HG03039 (cell line): ENCODE results near the gene DHRS4.
A peak's percentile ranks its signal among the peaks of the same experiment; 100 is the strongest.
"Not testable (repeated sequence)": the region's sequence is repeated elsewhere in the genome, so short reads cannot be mapped to it uniquely, and the experiment has no call there.

Experiments
- ATAC-seq: cut with Tn5 transposase; IDR thresholded peaks from one replicate; pipeline ENCODE4 v1.9.1; 2021; ENCODE audit warnings: mild to moderate bottlenecking, moderate library complexity; ENCODE audit not compliant: unreplicated experiment

DHRS4 gene

DNA sequence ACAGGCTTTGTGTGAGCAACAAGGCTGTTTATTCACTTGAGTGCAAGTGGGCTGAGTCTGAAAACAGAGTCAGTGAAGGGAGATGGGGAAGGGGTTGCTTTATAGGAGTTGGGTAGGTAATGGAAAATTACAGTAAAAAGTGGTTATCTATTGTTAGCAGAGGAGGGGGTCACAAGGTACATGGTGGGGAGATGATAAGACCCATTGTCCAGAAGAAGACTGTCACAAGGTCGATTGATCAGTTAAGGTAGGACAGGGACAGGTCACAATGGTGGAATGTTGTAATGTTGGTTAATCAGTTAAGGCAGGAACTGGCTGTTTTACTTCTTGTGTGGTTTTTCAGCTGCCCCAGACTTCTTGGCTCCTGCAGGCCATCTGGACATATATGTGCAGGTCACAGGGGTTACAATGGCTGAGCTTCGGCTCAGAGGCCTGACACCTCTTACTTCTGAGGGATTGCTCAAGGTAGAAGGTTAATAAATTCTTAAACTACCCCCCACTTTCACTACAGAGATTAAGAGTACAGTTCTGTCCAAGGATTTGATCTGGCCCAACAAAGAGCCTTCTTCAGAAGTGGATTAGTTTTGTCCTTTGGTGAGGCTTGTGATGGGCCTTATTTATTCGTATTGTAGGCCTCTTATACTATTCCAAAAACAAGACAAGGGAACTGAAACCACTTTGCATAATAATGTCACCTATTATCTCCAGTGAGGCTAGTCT lies 13.8 kb upstream of the DHRS4 start:
- no peak for ATAC-seq

DNA sequence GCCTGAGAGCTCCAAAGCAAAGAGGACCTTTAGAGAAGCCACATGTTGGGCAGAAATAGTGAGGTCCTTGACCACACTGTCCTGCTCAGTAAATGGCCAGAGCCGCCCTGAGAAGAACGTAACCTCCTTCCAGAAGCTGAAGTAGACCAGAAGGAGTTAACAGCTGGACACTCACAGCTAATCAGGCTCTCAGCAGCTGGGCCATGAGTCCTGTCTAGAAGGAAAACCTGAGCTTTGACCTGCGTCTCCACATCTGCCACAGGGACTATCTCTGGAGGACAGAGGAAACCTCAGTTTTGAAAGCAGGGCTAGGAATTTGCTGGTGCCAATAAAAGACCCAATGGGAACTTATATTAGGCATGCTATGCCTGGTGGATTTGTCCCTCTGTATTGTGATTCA lies 12.3 kb upstream of the DHRS4 start:
- no peak for ATAC-seq

DNA sequence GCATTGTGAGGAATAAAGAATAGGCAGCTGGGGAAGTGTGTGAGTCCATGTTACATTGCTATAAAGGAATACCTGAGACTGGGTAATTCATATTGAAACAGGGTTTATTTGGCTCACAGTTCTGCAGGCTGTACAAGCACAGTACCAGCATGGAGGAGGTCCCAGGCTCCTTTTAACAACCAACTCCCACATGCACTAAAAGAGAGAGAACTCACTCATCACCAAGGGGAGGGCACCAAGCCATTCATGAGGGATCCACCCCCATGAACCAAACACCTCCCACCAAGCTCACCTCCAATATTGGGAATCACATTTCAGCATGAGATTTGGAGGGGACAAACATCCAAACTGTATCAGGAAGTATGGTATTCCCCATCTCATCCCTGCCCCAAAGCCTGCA lies 11.9 kb upstream of the DHRS4 start:
- no peak for ATAC-seq

DNA sequence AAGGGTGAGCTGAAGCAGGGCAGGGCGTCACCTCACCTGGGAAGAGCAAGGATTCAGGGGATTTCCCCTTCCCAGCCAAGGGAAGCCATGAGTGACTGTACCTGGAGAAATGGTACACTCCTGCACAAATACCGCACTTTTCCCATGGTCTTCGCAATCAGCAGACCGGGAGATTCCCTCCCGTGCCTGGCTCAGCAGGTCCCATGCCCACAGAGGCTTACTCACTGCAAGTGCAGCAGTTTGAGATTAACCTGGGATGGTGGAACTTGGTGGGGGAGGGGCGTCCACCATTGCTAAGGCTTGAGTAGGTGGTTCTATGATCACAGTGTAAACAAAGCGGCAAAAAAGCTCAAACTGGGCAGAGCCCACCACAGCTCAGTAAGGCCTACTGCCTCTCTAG lies 11.0 kb upstream of the DHRS4 start:
- no peak for ATAC-seq

DNA sequence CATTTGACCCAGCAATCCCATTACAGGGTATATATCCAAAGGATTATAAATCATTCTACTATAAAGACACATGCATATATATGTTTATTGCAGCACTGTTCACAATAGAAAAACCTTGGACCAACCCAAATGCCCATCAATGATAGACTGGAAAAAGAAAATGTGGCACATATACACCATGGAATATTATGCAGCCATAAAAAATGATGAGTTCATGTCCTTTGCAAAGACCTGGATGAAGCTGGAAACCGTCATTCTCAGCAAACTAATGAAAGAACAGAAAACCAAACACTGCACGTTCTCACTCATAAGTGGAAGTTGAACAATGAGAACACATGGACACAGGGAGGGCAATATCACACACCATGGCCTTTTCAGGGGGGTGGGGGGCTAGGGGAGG lies 4.5 kb upstream of the DHRS4 start:
- ATAC-seq: not testable (repeated sequence)

DNA sequence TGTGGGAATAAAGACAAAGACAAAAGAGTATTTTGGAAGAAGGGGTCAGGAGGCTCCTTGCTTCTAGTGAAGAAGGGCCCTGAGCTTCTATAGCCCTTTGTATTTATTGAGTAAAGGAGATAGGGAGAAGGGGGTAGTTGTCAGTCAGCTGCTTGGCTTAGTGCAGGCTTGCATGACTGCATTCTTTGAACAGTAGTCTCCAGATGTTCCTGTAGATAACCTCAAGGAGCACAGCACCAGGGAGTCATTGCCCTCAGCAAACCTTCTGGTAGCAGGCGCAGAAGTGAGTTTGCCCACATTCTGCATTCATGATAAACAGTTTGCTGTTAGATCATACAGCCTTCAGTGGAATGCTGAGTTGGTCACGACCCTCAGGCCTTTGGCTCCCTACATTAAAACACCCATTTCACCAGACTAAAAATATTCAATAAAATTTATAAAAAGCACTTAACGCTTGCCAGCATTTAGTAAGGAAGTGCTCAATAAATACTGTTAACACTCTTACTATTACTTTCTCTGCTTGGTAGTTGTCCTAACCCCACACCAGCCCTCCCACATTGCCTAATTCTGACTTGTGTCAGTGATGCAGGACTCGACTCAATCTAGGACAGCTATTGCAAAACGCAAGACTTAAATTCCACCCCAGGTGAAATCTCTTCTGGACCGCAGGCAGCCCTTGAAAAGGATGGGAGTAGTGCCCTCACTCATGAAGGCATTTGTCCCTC lies 3.0 kb upstream of the DHRS4 start:
- no peak for ATAC-seq

DNA sequence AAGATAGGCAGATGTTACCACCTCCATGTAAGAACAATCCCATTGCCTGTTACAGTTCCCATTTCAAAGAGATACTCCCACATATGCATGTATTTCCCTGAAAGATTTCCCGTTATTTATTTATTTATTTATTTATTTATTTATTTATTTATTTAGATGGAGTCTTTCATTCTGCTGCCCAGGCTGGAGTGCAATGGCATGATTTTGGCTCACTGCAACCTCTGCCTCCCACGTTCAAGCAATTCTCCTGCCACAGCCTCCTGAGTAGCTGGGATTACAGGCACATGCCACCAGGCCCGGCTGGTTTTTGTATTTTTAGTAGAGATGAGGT lies 2.5 kb upstream of the DHRS4 start:
- not testable (repeated sequence) for ATAC-seq

DNA sequence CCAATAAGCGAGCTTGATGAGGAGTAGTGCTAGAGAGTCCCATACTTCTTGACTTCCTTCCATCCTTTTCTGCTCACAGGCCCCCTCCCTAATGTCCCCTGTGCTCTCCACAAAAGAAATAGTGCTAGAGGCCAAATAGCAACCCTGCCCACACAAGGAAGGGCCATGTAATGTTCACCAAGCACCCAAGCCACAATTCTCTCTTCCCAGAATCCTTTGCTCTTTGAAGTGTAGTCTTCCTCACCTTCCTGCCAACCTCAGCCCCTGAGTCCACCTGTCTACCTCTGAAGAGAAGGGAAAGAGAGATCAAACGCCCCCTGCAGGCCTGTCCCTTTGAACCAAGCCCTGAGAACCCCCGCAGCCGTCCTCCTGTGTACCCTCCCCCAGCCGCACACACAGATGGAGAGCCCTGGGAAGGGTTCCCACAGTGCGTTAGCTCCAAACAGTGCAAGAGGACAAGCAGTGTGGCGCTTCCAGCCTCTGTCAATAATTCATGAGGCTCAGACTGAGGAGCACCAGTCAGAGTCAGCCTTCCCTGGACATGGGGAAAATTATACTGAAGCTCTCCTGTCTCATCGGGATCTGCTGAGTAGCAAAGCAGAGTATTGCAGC lies 1.9 kb upstream of the DHRS4 start:
- ATAC-seq: no peak

DNA sequence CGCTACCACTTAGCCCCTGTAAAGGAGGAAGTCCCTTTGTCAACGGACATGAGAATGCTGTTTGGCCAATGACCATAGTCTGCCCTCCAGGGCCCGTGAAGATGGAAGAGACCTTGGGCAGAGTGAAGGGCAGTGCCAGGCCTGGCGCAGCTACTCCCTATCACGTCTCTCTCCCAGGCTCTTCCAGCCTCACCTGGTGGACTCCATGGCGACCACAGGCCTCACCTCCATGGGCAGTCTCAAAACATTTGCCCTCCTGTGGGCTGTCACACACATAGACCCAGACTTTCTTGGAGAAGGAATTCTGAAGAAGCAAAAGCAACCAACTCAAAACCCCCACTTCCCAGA lies 480 bp upstream of the DHRS4 start:
- not testable (repeated sequence) for ATAC-seq

DNA sequence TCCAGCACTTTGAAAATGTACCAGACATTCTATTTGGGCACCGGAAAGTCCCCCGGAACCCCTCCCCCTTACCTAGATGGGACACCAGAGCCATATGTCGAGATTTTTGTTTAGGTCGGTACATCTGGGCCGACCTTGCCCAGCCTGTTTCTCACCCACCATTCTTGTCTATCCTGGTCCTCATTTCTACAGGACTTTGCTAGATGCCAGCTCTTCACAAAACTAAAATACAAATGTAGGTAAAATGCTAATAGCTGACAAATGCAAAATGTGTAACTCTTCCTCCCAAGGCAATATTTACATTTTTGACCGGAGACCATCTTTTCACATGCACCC lies 677 bp downstream of the DHRS4 start:
- peak; percentile 21 for ATAC-seq

DNA sequence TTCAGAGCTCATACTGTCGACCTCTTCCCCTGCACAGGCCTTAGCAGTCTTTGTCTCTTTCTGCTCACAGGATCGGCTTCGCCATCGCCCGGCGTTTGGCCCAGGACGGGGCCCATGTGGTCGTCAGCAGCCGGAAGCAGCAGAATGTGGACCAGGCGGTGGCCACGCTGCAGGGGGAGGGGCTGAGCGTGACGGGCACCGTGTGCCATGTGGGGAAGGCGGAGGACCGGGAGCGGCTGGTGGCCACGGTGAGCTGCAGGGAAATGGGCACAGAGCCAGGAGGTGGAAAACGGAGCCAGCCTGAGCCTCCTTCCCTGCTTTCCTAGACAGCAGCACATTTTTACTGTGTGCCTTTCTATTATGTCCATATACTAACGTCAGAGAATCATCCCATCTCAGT lies 1.4 kb downstream of the DHRS4 start:
- ATAC-seq: not testable (repeated sequence)

DNA sequence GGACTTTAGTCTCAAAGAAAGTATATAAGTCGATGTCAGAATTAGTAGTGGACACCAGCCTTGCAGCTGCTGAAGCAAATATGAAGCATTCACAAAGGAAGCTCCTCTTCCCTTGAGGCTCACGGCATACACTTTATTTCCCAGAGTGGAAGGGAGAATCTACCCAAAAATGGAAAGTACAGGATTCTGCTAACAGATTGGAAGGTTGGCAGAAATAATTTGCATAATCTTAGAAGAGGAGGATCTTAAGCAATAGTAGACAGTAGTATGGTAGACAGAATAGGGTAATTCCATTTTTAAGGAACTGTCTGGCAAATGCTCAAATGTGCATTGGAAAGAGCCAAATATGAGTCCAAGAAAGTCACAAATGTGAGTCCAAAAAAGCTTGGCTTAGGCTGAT lies 2.2 kb downstream of the DHRS4 start:
- ATAC-seq: not testable (repeated sequence)

DNA sequence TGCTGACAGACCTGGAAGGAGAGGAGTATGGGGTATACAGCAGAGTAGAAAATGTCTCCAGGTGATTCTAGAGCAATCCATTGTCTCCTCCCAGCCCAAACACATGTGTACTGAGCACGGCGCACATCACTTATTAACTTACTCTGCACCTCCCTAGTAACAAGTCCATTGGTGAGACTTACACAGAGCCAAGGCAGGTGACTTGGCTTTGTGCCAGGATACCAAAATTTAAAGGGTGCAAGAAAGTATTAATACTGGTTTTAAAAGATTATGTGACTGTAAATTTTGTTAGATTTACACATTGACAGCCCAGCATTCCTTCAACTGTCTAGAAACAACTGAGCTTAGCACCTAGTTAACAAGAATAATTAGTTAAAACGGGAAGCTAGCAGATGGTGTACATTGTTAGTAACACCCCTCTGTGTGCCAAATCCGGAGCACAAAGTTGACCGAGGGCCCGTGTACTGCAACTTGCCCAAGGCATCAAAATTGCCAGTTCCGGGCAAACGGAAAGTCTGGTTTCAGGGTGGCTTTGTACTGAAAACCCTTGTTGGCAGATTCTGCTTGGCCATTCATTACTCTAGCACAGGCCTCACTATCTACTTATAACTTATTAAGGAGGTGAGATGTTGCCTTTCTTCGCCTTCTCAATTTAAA lies 4.5 kb downstream of the DHRS4 start:
- ATAC-seq: not testable (repeated sequence)

DNA sequence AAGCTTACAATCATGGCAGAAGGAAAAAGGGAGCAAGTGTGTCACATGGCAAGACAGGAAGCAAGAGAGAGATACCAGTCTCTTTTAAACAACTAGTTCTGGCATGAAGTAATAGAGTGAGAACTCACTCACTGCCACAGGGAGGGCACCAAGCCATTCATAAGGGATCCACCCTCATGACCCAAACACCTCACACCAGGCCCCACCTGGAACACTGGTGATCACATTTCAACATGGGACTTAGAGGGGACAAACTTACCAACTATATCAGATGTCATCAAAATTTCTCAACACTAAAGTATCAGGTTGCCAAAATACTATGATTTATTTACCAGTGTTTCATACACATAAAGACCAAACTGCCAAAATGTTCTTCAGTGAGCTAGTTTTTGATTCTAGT lies 7.3 kb downstream of the DHRS4 start:
- not testable (repeated sequence) for ATAC-seq

DNA sequence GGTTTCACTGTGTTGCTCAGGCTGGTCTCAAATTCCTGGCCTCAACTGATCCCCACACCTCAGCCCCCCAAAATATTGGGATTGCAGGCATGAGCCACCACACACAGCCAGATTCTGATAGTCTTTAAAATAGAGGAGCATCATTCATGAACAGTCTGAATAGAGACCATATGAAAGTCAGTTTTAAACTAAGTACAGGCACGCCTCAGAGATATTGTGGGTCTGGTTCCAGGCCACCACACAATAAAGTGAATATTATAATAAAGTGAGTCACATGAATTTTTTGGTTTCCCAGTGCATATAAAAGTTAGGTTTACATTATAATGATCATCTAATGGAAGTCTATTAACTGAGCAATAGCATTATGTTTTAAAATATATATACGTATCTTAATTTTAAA lies 8.1 kb downstream of the DHRS4 start:
- ATAC-seq: not testable (repeated sequence)

DNA sequence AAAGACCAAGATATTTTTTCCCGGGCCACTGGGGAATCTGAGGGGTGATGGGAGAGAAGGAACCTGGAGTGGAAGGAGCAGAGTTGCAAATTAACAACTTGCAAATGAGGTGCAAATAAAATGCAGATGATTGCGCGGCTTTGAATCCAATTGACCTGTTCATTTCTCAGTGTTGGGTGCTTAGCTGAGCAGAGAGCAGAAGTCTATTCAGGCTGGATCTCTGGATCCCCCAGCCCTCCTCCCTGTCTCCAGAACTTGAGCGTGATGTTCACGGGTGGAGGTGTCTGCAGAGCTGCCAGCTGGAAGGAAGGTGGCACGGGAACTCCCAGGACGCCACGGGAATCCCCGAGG lies 15.5 kb downstream of the DHRS4 start:
- not testable (repeated sequence) for ATAC-seq

DNA sequence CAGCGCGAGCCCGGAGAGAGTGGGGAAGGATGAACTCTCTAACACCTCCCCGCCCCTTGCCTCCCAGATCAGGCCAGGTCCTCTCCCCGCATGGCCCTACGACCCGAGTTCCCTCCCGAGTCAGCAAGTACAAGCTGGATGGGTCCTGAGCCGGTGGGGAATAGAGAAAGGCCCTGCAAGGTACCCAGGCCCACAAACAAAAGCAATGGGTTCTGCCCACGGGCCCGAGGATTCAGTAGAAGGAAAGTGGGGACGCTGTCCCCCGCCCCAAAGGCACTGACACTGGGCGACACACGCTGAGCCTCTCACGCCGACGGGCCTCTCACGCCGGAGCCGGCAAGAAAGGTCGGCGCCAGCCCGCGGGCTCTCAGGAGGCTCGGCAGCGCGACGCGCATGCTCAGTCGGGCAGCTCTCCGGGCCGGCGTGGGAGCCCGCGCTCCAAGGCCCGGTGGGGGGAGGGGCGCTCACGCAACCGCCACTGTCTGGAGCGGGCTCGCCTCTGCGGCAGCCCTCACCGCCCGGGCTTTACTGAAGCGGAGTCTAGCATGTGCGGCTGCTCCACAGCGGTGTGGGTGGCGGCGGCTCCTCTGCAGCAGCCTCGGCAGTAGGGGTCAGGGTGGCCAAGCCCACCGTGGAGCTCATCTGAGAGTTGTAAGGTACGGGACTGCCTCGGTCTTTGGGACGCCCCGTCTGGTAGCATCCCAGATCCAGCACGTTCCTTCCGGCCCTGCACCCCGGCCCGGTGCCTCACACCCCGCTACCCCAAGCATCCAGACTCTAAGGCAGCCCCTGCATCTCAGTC lies 16.1 kb downstream of the DHRS4 start:
- peak; percentile 63 for ATAC-seq

DNA sequence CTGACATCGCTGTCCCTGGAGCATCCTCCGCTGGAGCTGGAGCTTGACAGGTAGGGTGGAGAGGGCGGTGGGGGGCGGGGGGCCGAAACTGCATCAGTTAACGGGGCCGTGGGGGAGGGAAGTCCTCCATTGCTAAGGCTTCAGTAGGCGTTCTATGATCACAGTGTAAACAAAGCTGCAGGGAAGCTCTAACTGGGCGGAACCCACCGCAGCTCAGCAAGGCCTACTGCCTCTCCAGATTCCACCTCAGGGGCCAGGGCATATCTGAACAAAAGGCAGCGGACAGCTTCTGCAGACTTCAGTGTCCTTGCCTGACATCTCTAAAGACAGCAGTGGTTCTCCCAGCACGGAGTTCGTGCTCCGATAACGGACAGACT lies 16.7 kb downstream of the DHRS4 start:
- ATAC-seq: not testable (repeated sequence)

DNA sequence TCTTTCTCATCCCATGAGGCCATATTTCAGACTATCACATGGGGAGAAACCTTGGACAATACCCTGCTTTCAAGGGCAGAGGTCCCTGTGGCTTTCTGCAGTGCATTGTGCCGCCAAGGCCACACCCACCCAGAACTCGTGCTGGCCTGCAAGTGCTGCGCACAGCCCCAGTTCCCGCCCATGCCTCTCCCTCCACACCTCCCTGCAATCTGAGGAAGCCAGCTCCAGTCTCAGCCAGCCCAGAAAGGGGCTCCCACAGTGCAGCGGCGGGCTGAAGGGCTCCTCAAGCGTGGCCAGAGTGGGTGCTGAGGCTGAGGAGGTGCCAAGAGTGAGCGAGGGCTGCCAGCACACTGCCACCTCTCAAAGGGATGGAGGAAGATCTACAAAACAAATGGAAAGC lies 19.6 kb downstream of the DHRS4 start:
- not testable (repeated sequence) for ATAC-seq

DNA sequence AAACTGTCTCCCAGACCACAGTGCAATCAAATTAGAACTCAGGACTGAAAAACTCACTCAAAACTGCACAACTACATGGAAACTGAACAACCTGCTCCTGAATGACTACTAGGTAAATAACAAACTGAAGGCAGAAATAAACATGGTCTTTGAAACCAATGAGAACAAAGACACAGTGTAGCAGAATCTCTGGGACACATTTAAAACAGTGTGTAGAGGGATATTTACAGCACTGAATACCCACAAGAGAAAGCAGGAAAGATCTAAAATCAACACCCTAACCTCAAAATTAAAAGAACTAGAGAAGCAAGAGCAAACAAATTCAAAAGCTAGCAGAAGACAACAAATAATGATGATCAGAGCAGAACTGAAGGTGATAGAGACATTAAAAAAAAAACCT lies 20.5 kb downstream of the DHRS4 start:
- not testable (repeated sequence) for ATAC-seq

DNA sequence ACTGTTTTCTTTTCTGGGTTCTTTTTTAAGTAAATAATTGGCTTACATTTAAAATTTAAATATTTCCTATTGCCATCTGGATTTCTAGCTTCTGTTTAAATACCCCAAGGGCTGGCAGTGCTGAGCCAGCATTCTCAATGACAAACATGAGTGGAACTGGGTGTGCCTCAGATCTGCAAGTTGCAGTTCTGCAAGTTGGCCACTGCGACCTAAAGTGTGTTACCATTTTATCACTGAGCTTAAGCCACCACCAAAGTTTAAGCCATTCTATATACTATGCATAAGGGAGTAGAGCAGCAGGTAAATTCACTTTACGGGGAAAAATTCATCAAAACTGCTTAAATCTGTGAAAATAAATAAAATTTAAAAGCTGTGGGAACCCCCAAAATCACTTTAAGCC lies 23.6 kb downstream of the DHRS4 start:
- not testable (repeated sequence) for ATAC-seq
